Endothelial cell of umbilical vein (primary cell): ENCODE measurements around the gene BNC2. TPM values are rescaled to one million over a fixed set of nuclear protein-coding genes. Genes with fewer than 3 reads are reported as not detected.

Experiments used
- BruUV-seq: library from RNA; stranded (reverse); fragments of 400-500 nt; replicated peaks from 2 replicates; lab custom pipeline; 2021; lab: Mats Ljungman, UMichigan
- CTCF ChIA-PET: fragments of 300-600, 350-600 bp; sonication (Branson Sonifier 250); formaldehyde crosslinking; loops from one replicate; lab custom pipeline; 2021; ENCODE audit warnings: antibody characterized with exemption, inconsistent platforms; lab: Charles Lee
- POLR2A ChIA-PET: fragments of 300-600, 350-600 bp; sonication (Branson Sonifier 250); formaldehyde crosslinking; loops from one replicate; lab custom pipeline; 2021; ENCODE audit warnings: antibody characterized with exemption, inconsistent platforms; lab: Charles Lee
- DNase-seq: peaks from one replicate; pipeline ENCODE4 v3.0.0-alpha.2; 2011; ENCODE audit warnings: low read depth, low spot score
- FAIRE-seq: peaks from 2 replicates; lab custom pipeline; 2011; peaks lifted over from hg19 to GRCh38; lab: Jason Lieb, UNC
- H2AFZ ChIP-seq: 2 replicates; pipeline ENCODE4 v1.6.0; 2012; ENCODE audit warnings: low read depth, low read length, control low read depth, inconsistent platforms
- H3K27ac ChIP-seq: 2 replicates; pipeline ENCODE4 v1.5.1; 2011; ENCODE audit warnings: low read depth, mild to moderate bottlenecking, control low read depth, low read length, moderate library complexity; ENCODE audit not compliant: insufficient read depth
- H3K27me3 ChIP-seq, 2 experiments: 2 replicates each; pipeline versions ENCODE4 v1.6.0 to v1.6.1; 2011; ENCODE audit warnings: low read length in 2 of 2, mixed read lengths in 1 of 2; ENCODE audit not compliant: control insufficient read depth in 2 of 2, insufficient read depth in 2 of 2
- H3K36me3 ChIP-seq, 2 experiments: 2 replicates in 1 of 2; 3 replicates in 1 of 2; pipeline ENCODE4 v1.5.1; 2011; ENCODE audit warnings: low read length in 2 of 2, mild to moderate bottlenecking in 1 of 2, moderate library complexity in 1 of 2; ENCODE audit not compliant: control insufficient read depth in 2 of 2, insufficient read depth in 2 of 2; ENCODE audit errors: extremely low read depth in 1 of 2
- H3K4me1 ChIP-seq: 3 replicates; pipeline ENCODE4 v1.5.1; 2011; ENCODE audit warnings: mild to moderate bottlenecking, low read length; ENCODE audit not compliant: control insufficient read depth, insufficient read depth; ENCODE audit errors: extremely low read depth
- H3K4me2 ChIP-seq: 2 replicates; pipeline ENCODE4 v1.6.1; 2011; ENCODE audit warnings: low read length, control low read depth, mixed read lengths; ENCODE audit not compliant: insufficient read depth
- H3K4me3 ChIP-seq, 3 experiments: fragments of 200-600 bp in 1 of 3; sonication (generic), shearing (Covaris generic) in 1 of 3; replicated peaks in 1 of 3; 2 replicates each; pipeline ENCODE4 v1.5.1; 2011 to 2016; ENCODE audit warnings: control low read depth in 3 of 3, low read length in 3 of 3, mild to moderate bottlenecking in 2 of 3, inconsistent platforms in 1 of 3, low read depth in 1 of 3, moderate library complexity in 1 of 3; ENCODE audit not compliant: insufficient read depth in 1 of 3
- H3K79me2 ChIP-seq: 2 replicates; pipeline ENCODE4 v1.6.0; 2012; ENCODE audit warnings: low read length, inconsistent platforms; ENCODE audit not compliant: control insufficient read depth, insufficient read depth
- H3K9ac ChIP-seq: replicated peaks from 2 replicates; pipeline ENCODE3; 2011; ENCODE audit warnings: low read length, control low read depth; ENCODE audit not compliant: insufficient read depth; ENCODE audit errors: extremely low read depth
- H3K9me1 ChIP-seq: replicated peaks from 3 replicates; pipeline ENCODE4 v1.6.0; 2011; ENCODE audit warnings: mild to moderate bottlenecking, low read length; ENCODE audit not compliant: control insufficient read depth, insufficient read depth; ENCODE audit errors: extremely low read depth
- H3K9me3 ChIP-seq: replicated peaks from 2 replicates; pipeline ENCODE4 v1.5.1; 2012; ENCODE audit warnings: low read length, inconsistent platforms; ENCODE audit not compliant: control insufficient read depth, insufficient read depth
- H4K20me1 ChIP-seq: replicated peaks from 2 replicates; pipeline ENCODE3; 2011; ENCODE audit warnings: mild to moderate bottlenecking, low read length; ENCODE audit not compliant: control insufficient read depth, insufficient read depth; ENCODE audit errors: extremely low read depth
- EZH2 ChIP-seq: IDR thresholded peaks from 2 replicates; pipeline ENCODE4 v1.6.1; 2012; ENCODE audit warnings: borderline replicate concordance, low read depth, mild to moderate bottlenecking, moderate library complexity, low read length, inconsistent platforms; ENCODE audit not compliant: severe bottlenecking
- FOS ChIP-seq: IDR thresholded peaks from 2 replicates; pipeline ENCODE4 v1.6.1; 2011; ENCODE audit warnings: mild to moderate bottlenecking, low read length, moderate library complexity, borderline replicate concordance; ENCODE audit not compliant: insufficient read depth
- GATA2 ChIP-seq: IDR thresholded peaks from 2 replicates; pipeline ENCODE4 v1.7.0; 2011; ENCODE audit warnings: low read depth, mild to moderate bottlenecking, moderate library complexity, mixed read lengths, low read length; ENCODE audit not compliant: insufficient read length, insufficient read depth
- JUN ChIP-seq: IDR thresholded peaks from 2 replicates; pipeline ENCODE4 v1.6.1; 2011; ENCODE audit warnings: borderline replicate concordance, low read depth; ENCODE audit not compliant: insufficient read length, insufficient read depth
- MAX ChIP-seq: IDR thresholded peaks from 2 replicates; pipeline ENCODE4 v1.6.1; 2011; ENCODE audit not compliant: insufficient read depth, insufficient read length
- MYC ChIP-seq: IDR thresholded peaks from one replicate; pipeline ENCODE4 v1.6.1; 2011; ENCODE audit warnings: mild to moderate bottlenecking, low read depth, low read length
- POLR2A ChIP-seq: IDR thresholded peaks from 2 replicates; pipeline ENCODE4 v1.6.1; 2012; ENCODE audit warnings: low read depth, mild to moderate bottlenecking, control low read depth, low read length
- POLR2AphosphoS5 ChIP-seq: IDR thresholded peaks from 2 replicates; pipeline ENCODE4 v1.6.1; 2012; ENCODE audit warnings: low read depth, mild to moderate bottlenecking, control low read depth, low read length, moderate library complexity; ENCODE audit not compliant: insufficient read depth
- dilution Hi-C: fragments of 300-500 bp; cut with MboI; formaldehyde crosslinking; loops from one replicate; pipeline ENCODE4 v1.15.0; 2019; ENCODE audit warnings: low sequenced_read_pairs; ENCODE audit not compliant: extremely low pct_ligation_motif_present
- intact Hi-C: fragments of 100-400 bp; cut with micrococcal nuclease; formaldehyde crosslinking; loops from one replicate; pipeline ENCODE4 v1.10.0; 2022
- polyA plus RNA-seq, 4 experiments: library from polyadenylated mRNA; depleted of rRNA in 3 of 4; stranded (reverse) in 3 of 4; unstranded in 1 of 4; fragments of >200 nt; gene quantifications; 2 replicates each; pipeline versions ENCODE4 v1.2.1 to v1.2.3, GENCODE V29; 2011 to 2012; ENCODE audit warnings: missing spikeins in 1 of 4
- total RNA-seq: library from RNA; stranded (reverse); gene quantifications from 2 replicates; pipeline ENCODE4 v1.2.3, GENCODE V29; 2021
- TF ChIP-seq, protein P1 (sequence below), 2 donors: IDR thresholded peaks; 1 replicate in 1 of 2; 2 replicates in 1 of 2; pipeline ENCODE4 v1.5.1; 2011; ENCODE audit warnings: low read length in 2 of 2, mild to moderate bottlenecking in 2 of 2, moderate library complexity in 2 of 2, control low read depth in 1 of 2, inconsistent platforms in 1 of 2, low read depth in 1 of 2; ENCODE audit not compliant: insufficient read depth in 1 of 2; ENCODE audit errors: extremely low read depth in 1 of 2

BNC2 gene
- total and polyA plus RNA-seq, 2 donors (not counting 3 experiments of a cell fraction or from before 2014, with no cell fraction given) = 12.1 to 34.3 TPM

DNA sequence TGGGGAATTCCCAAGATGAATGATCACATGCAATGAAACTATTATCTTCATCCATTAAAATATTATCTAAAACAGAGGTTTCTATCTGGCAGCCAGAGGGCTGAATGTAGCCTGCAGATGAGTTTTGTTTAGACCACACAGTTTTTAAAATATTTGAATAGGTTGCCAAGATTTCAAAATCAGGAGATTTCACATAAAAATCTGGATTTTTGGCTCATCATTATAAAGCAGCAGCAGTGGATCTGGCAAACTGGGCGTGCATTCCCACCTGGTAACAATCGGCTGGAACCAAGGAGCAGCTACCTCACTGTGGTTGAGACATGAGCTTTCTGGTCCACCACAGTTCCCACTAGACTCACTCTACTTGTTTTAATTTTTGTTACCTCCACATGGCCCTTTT, 155.1 kb downstream of the BNC2 start:
- no peaks in the 10 kb centered on the region for H4K20me1 ChIP-seq
- no peaks in the 10 kb centered on the region for H3K36me3 ChIP-seq
- intact Hi-C loops = no loop called here
- H3K4me3 ChIP-seq = no peak overlapping the region
- no peaks in the 10 kb centered on the region for H3K27me3 ChIP-seq
- dilution Hi-C loops = no loop called here
- TF ChIP-seq FOS (no peak), EZH2 (no peak), MAX (no peak), GATA2 (no peak), POLR2A (no peak), MYC (no peak), JUN (no peak), POLR2AphosphoS5 (no peak)
- TF ChIP-seq, protein P1, sequence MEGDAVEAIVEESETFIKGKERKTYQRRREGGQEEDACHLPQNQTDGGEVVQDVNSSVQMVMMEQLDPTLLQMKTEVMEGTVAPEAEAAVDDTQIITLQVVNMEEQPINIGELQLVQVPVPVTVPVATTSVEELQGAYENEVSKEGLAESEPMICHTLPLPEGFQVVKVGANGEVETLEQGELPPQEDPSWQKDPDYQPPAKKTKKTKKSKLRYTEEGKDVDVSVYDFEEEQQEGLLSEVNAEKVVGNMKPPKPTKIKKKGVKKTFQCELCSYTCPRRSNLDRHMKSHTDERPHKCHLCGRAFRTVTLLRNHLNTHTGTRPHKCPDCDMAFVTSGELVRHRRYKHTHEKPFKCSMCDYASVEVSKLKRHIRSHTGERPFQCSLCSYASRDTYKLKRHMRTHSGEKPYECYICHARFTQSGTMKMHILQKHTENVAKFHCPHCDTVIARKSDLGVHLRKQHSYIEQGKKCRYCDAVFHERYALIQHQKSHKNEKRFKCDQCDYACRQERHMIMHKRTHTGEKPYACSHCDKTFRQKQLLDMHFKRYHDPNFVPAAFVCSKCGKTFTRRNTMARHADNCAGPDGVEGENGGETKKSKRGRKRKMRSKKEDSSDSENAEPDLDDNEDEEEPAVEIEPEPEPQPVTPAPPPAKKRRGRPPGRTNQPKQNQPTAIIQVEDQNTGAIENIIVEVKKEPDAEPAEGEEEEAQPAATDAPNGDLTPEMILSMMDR (IDR thresholded peaks at IDR 0.05; ENCODE audit: extremely low read depth in 1 of 2, insufficient read depth in 1 of 2, low read depth in 1 of 2, low read length in 2 of 2) = no peak
- no peaks in the 10 kb centered on the region for H3K79me2 ChIP-seq
- DNase-seq = no peak
- no peak overlapping the region for H3K27ac ChIP-seq
- no peak overlapping the region for H3K4me2 ChIP-seq
- H3K9me1 ChIP-seq = no peaks in the 10 kb centered on the region
- H3K9me3 ChIP-seq = no peaks in the 10 kb centered on the region
- BruUV-seq = no TSS peak
- CTCF ChIA-PET = no interaction called here
- no peak overlapping the region for H3K9ac ChIP-seq
- peaks cover 13% of the 10 kb centered on the region for H3K4me1 ChIP-seq
- H2AFZ ChIP-seq = no peak overlapping the region
- POLR2A ChIA-PET = no interaction called here
- FAIRE-seq = no peak
